ENCODE data around the gene FAF1.

DNA sequence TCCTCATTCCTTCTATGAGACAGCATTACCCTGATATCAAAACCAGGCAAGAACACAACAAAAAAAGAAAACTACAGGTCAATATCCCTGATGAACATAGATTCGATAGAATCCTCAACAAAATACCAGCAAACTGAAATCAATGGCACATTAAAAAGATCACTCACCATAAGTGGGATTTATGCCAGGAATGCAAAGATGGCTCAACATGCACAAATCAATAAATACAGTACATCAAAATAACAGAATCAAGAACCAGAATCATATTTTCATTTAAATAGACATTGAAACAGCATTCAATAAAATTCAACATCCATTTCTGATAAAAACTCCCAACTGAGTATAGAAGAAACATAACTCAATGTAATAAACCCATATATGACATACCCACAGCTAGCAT, 36.5 kb downstream of the FAF1 start:
- TF ChIP-seq POLR2A (IDR thresholded peaks at IDR 0.05) (no peak), EP300 (IDR thresholded peaks at IDR 0.05) (no peak)
- TF ChIP-seq, protein P1, sequence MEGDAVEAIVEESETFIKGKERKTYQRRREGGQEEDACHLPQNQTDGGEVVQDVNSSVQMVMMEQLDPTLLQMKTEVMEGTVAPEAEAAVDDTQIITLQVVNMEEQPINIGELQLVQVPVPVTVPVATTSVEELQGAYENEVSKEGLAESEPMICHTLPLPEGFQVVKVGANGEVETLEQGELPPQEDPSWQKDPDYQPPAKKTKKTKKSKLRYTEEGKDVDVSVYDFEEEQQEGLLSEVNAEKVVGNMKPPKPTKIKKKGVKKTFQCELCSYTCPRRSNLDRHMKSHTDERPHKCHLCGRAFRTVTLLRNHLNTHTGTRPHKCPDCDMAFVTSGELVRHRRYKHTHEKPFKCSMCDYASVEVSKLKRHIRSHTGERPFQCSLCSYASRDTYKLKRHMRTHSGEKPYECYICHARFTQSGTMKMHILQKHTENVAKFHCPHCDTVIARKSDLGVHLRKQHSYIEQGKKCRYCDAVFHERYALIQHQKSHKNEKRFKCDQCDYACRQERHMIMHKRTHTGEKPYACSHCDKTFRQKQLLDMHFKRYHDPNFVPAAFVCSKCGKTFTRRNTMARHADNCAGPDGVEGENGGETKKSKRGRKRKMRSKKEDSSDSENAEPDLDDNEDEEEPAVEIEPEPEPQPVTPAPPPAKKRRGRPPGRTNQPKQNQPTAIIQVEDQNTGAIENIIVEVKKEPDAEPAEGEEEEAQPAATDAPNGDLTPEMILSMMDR (IDR thresholded peaks at IDR 0.05) = no peak

Data from ovary (tissue), 3 donors.